Spleen (tissue), 7 donors: ENCODE data around the gene AFAP1L2.

Experiments used
- CTCF ChIP-seq, 11 experiments: fragments of 200-600 bp in 7 of 11; fragments of 450-650 bp in 4 of 11; sonication (generic) in 4 of 11; IDR thresholded peaks in 8 of 11; conservative IDR thresholded peaks in 3 of 11; 1 replicate in 7 of 11; 2 replicates in 4 of 11; pipeline versions ENCODE4 v1.4.0 to v1.8.0; 2016 to 2021; ENCODE audit warnings: antibody characterized with exemption in 11 of 11, inconsistent platforms in 4 of 11, mild to moderate bottlenecking in 1 of 11
- POLR2A ChIP-seq, 3 donors: fragments of 450-650 bp; IDR thresholded peaks; one replicate each; pipeline ENCODE4 v1.5.1; 2017; ENCODE audit warnings: antibody characterized with exemption in 3 of 3, mild to moderate bottlenecking in 1 of 3
- donor health status: DM: no; HTN: no; CAD: no; lungs with moderate emphysema.
- donor health status: DM: no; HTN: no; CAD: no.
- donor health status: DM: no; HTN: no; CAD: no.

- TF ChIP-seq CTCF (IDR thresholded peaks at IDR 0.05 in 8 of 11, conservative IDR thresholded peaks at IDR 0.05 in 3 of 11) = no peak
- no peak for TF ChIP-seq POLR2A (IDR thresholded peaks at IDR 0.05)
Measured at GRCh38 chr10:114293075-114293474, 111.2 kb downstream of the AFAP1L2 start.
